ENCODE data around the gene USP19. TPM values are rescaled to one million over a fixed set of nuclear protein-coding genes. Genes with fewer than 3 reads are reported as not detected.

USP19 gene
- total RNA-seq, 1 experiment from 2014 or later, result 39.3 TPM

- ChIA-PET CTCF (interaction anchor here (0.6 kb wide), 1 partner anchor 215 kb away, joined by 3 read pairs; no protein-coding TSS in a partner anchor), POLR2A (no interaction called here)
- no peak overlapping the region for H3K27ac Mint-ChIP-seq (ENCODE audit: low read depth, unreplicated experiment)
- H3K36me3 Mint-ChIP-seq (ENCODE audit: insufficient read depth, unreplicated experiment), result peaks cover 75% of the 10 kb centered on the region
- DNase-seq (ENCODE audit: unreplicated experiment), result no peak
- intact Hi-C loops (cut with micrococcal nuclease), result no loop called here
- H3K9me3 Mint-ChIP-seq (ENCODE audit: unreplicated experiment), result no peaks in the 10 kb centered on the region
- no peak overlapping the region for H3K4me3 Mint-ChIP-seq (ENCODE audit: unreplicated experiment)
- BruUV-seq (replicated peaks), result no TSS peak
- no peak for TF ChIP-seq CTCF (IDR thresholded peaks at IDR 0.05; ENCODE audit: unreplicated experiment)
- no peaks in the 10 kb centered on the region for H3K27me3 Mint-ChIP-seq (ENCODE audit: insufficient read depth, unreplicated experiment)
- no peaks in the 10 kb centered on the region for H3K4me1 Mint-ChIP-seq (ENCODE audit: insufficient read depth, unreplicated experiment)
These were observed 4.5 kb upstream of the USP19 start for GRCh38 chr3:49124991-49125670.

GRCh38 chr3:49124203-49124602 lies 3.6 kb upstream of the USP19 start:
- ChIA-PET CTCF (interaction anchor here (0.6 kb wide), 1 partner anchor 216 kb away, joined by 3 read pairs; no protein-coding TSS in a partner anchor), POLR2A (interaction anchor here (1.0 kb wide), 1 partner anchor 54 kb away, joined by 3 read pairs; no protein-coding TSS in a partner anchor)
- H3K4me1 Mint-ChIP-seq (ENCODE audit: insufficient read depth, unreplicated experiment), result peaks cover 3% of the 10 kb centered on the region
- peaks cover 70% of the 10 kb centered on the region for H3K36me3 Mint-ChIP-seq (ENCODE audit: insufficient read depth, unreplicated experiment)
- no peaks in the 10 kb centered on the region for H3K9me3 Mint-ChIP-seq (ENCODE audit: unreplicated experiment)
- no TSS peak for BruUV-seq (replicated peaks)
- H3K27me3 Mint-ChIP-seq (ENCODE audit: insufficient read depth, unreplicated experiment), result no peaks in the 10 kb centered on the region
- H3K4me3 Mint-ChIP-seq (ENCODE audit: unreplicated experiment), result no peak overlapping the region
- no peak overlapping the region for H3K27ac Mint-ChIP-seq (ENCODE audit: low read depth, unreplicated experiment)
- no peak for DNase-seq (ENCODE audit: unreplicated experiment)
- intact Hi-C loops (cut with micrococcal nuclease), result no loop called here
- TF ChIP-seq CTCF (IDR thresholded peaks at IDR 0.05; ENCODE audit: unreplicated experiment), result no peak

- Mint-ChIP-seq H3K4me3 (ENCODE audit: unreplicated experiment) (no peak overlapping the region), H3K27me3 (ENCODE audit: insufficient read depth, unreplicated experiment) (no peaks in the 10 kb centered on the region), H3K27ac (ENCODE audit: low read depth, unreplicated experiment) (no peak overlapping the region), H3K4me1 (ENCODE audit: insufficient read depth, unreplicated experiment) (peaks cover 6% of the 10 kb centered on the region), H3K36me3 (ENCODE audit: insufficient read depth, unreplicated experiment) (peaks cover 70% of the 10 kb centered on the region), H3K9me3 (ENCODE audit: unreplicated experiment) (no peaks in the 10 kb centered on the region)
- no peak for DNase-seq (ENCODE audit: unreplicated experiment)
- intact Hi-C loops (cut with micrococcal nuclease), result no loop called here
- CTCF ChIA-PET, result no interaction called here
- no peak for TF ChIP-seq CTCF (IDR thresholded peaks at IDR 0.05; ENCODE audit: unreplicated experiment)
- BruUV-seq (replicated peaks), result no TSS peak
- POLR2A ChIA-PET, result interaction anchor here (1.0 kb wide), 1 partner anchor 55 kb away, joined by 3 read pairs; no protein-coding TSS in a partner anchor
These were observed 3.1 kb upstream of the USP19 start for GRCh38 chr3:49123687-49124086.

GRCh38 chr3:49122886-49123545 lies 2.4 kb upstream of the USP19 start:
- Mint-ChIP-seq H3K27ac (ENCODE audit: low read depth, unreplicated experiment) (no peak overlapping the region), H3K27me3 (ENCODE audit: insufficient read depth, unreplicated experiment) (no peaks in the 10 kb centered on the region), H3K9me3 (ENCODE audit: unreplicated experiment) (no peaks in the 10 kb centered on the region), H3K36me3 (ENCODE audit: insufficient read depth, unreplicated experiment) (peaks cover 75% of the 10 kb centered on the region), H3K4me3 (ENCODE audit: unreplicated experiment) (no peak overlapping the region), H3K4me1 (ENCODE audit: insufficient read depth, unreplicated experiment) (peaks cover 6% of the 10 kb centered on the region)
- intact Hi-C loops (cut with micrococcal nuclease), result no loop called here
- ChIA-PET POLR2A (interaction anchor here (1.0 kb wide), 1 partner anchor 55 kb away, joined by 3 read pairs; no protein-coding TSS in a partner anchor), CTCF (no interaction called here)
- BruUV-seq (replicated peaks), result no TSS peak
- no peak for TF ChIP-seq CTCF (IDR thresholded peaks at IDR 0.05; ENCODE audit: unreplicated experiment)
- no peak for DNase-seq (ENCODE audit: unreplicated experiment)

Data from MCF 10A (cell line).